Esophagus (tissue), 2 donors: ENCODE results near the gene LIME1. TPM values are rescaled to one million over a fixed set of nuclear protein-coding genes. Genes with fewer than 3 reads are reported as not detected.

Experiments
- H3K27ac ChIP-seq, 2 donors: one replicate each; pipeline ENCODE4 v1.5.1; 2013; ENCODE audit warnings: low read depth in 2 of 2, mild to moderate bottlenecking in 2 of 2, inconsistent platforms in 1 of 2, low read length in 1 of 2, moderate library complexity in 1 of 2
- H3K27me3 ChIP-seq, 2 donors: one replicate each; pipeline ENCODE4 v1.6.1; 2013; ENCODE audit warnings: low read length in 2 of 2, control low read depth in 1 of 2, mild to moderate bottlenecking in 1 of 2; ENCODE audit not compliant: insufficient read depth in 2 of 2, control insufficient read depth in 1 of 2
- H3K36me3 ChIP-seq, 2 donors: one replicate each; pipeline ENCODE4 v1.6.1; 2013; ENCODE audit warnings: low read length in 1 of 2; ENCODE audit not compliant: control insufficient read depth in 2 of 2, insufficient read depth in 2 of 2
- H3K4me1 ChIP-seq, 2 donors: one replicate each; pipeline ENCODE4 v1.6.1; 2013; ENCODE audit warnings: low read length in 1 of 2; ENCODE audit not compliant: control insufficient read depth in 2 of 2, insufficient read depth in 2 of 2
- H3K4me3 ChIP-seq, 2 donors: one replicate each; pipeline ENCODE4 v1.5.1; 2013; ENCODE audit warnings: low read length in 2 of 2, mild to moderate bottlenecking in 2 of 2, low read depth in 1 of 2, moderate library complexity in 1 of 2
- H3K9me3 ChIP-seq, 2 donors: one replicate each; pipeline ENCODE4 v1.6.1; 2013; ENCODE audit warnings: mild to moderate bottlenecking in 2 of 2, low read depth in 1 of 2, low read length in 1 of 2, moderate library complexity in 1 of 2; ENCODE audit not compliant: control insufficient read depth in 2 of 2, insufficient read depth in 1 of 2
- WGBS, 2 donors: extraction: QIAGEN DNeasy Blood & Tissue Kit; methylation state at CpG; one replicate each; pipeline ENCODE4 v1.1.7; 2013; 5-methylcytosine and 5-hydroxymethylcytosine counted together
- polyA plus RNA-seq, 2 donors: library from polyadenylated mRNA; stranded (reverse); fragments of 200-250 nt; gene quantifications; one replicate each; pipeline ENCODE4 v1.2.3, GENCODE V29; 2013
- donor health status: healthy with polysubstance abuse.
- donor health status: Bipolar disorder and iron deficiency.

The LIME1 gene
- polyA plus RNA-seq, 2 donors, result 12.6 to 24.5 TPM

- 58 to 72% methylated on average over 18 of the region's 18 CpGs for WGBS, 2 donors
Observed at GRCh38 chr20:63782051-63782471, 45.6 kb downstream of the LIME1 start.

DNA sequence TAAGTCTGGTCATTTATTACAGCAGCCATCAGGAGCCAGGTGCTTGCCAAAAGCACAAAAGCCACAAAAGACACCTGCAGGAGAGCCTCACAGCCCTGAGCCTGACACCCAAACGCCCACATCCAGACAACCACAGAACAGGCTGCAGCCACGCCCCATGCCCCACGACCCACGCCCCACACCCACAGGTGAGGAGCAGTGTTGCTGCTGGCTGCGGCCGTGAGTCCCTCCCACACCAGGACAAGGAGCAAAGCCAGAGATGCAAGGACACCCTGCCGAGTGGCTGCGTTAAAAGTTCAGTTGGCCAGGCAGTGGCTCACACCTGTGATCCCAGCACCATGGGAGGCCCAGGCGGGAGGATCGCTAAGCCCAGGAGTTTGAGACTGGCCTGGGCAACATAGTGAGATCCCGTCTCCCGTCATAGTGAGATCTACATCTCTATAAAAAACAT lies 46.1 kb downstream of the LIME1 start:
- H3K9me3 ChIP-seq, result no peaks in the 10 kb centered on the region
- H3K36me3 ChIP-seq, result no peaks in the 10 kb centered on the region
- WGBS, 2 donors, result 75 to 78% methylated on average over 12 of the region's 12 CpGs
- no peaks in the 10 kb centered on the region for H3K4me1 ChIP-seq
- H3K27ac ChIP-seq, result no peak overlapping the region
- H3K27me3 ChIP-seq, result no peaks in the 10 kb centered on the region
- H3K4me3 ChIP-seq, result no peak overlapping the region

More at GRCh38 chr20:63782051-63782471, 45.6 kb downstream of the LIME1 start:
- no peaks in the 10 kb centered on the region for H3K27me3 ChIP-seq
- H3K4me1 ChIP-seq, result no peaks in the 10 kb centered on the region
- H3K27ac ChIP-seq, result no peak overlapping the region
- H3K4me3 ChIP-seq, result no peak overlapping the region
- H3K9me3 ChIP-seq, result no peaks in the 10 kb centered on the region
- no peaks in the 10 kb centered on the region for H3K36me3 ChIP-seq

DNA sequence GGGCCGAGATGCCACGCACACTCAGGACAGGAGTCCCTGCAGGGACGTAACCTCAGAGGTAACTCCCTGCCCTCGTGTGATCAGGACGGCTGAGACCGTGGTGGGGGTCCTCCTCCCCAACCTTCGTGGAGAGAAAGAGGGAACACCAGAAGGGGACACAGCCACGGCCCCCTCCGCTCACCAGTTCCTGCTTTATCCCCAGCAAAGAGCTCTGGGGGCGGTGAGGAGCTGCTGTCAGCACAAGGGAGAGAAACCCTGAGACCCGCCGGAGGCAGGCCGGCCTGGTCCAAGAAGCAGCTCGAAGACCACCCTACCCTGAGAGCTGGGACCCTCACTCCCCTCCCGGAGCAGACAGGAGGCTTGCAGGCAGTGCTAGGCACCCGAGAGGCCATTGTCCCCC lies 47.5 kb downstream of the LIME1 start:
- Histone ChIP-seq H3K4me3 (no peak overlapping the region), H3K4me1 (no peaks in the 10 kb centered on the region), H3K36me3 (no peaks in the 10 kb centered on the region), H3K9me3 (no peaks in the 10 kb centered on the region), H3K27ac (no peak overlapping the region), H3K27me3 (no peaks in the 10 kb centered on the region)
- WGBS, 2 donors, result 84 to 89% methylated on average over 16 of the region's 16 CpGs

GRCh38 chr20:63785691-63786131 lies 49.2 kb downstream of the LIME1 start:
- WGBS, 2 donors, result 67 to 70% methylated on average over 14 of the region's 14 CpGs
- Histone ChIP-seq H3K27ac (no peak overlapping the region), H3K36me3 (peaks cover 0 to 7% of the 10 kb centered on the region in 2 donors)

GRCh38 chr20:63787302-63787701 lies 50.8 kb downstream of the LIME1 start:
- no peak overlapping the region for H3K27ac ChIP-seq

More at GRCh38 chr20:63785691-63786131, 49.2 kb downstream of the LIME1 start:
- Histone ChIP-seq H3K4me1 (no peaks in the 10 kb centered on the region), H3K27me3 (no peaks in the 10 kb centered on the region), H3K9me3 (no peaks in the 10 kb centered on the region), H3K4me3 (no peak overlapping the region)

DNA sequence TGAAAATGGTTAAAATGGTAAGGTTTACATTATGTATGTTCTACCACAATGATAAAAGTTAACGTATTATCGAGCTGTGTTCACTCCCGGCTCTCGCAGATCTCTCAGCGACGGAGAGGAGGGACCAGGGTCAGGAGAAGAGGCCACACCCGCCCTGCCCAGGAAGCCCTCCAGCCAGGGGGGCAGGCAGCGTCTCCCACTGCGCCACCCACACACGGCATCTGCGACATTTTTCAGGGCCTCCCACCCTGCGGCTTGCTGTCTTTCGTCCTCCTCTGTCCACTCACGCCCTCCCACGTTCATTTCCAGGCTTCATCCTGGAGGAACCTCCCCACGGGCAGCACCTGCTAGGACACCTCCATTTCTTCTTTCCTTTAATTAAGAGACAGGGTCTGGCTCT lies 51.3 kb downstream of the LIME1 start:
- Histone ChIP-seq H3K9me3 (no peaks in the 10 kb centered on the region), H3K36me3 (peaks cover 0 to 7% of the 10 kb centered on the region in 2 donors), H3K4me3 (no peak overlapping the region), H3K27ac (no peak overlapping the region), H3K27me3 (no peaks in the 10 kb centered on the region), H3K4me1 (no peaks in the 10 kb centered on the region)
- WGBS, 2 donors, result 84 to 86% methylated on average over 15 to 16 of the region's 16 CpGs

More at GRCh38 chr20:63787302-63787701, 50.8 kb downstream of the LIME1 start:
- peaks cover 0 to 7% of the 10 kb centered on the region in 2 donors for H3K36me3 ChIP-seq
- 84 to 86% methylated on average over 11 of the region's 11 CpGs for WGBS, 2 donors
- no peaks in the 10 kb centered on the region for H3K4me1 ChIP-seq
- no peaks in the 10 kb centered on the region for H3K27me3 ChIP-seq
- no peak overlapping the region for H3K4me3 ChIP-seq
- H3K9me3 ChIP-seq, result no peaks in the 10 kb centered on the region

Other genes with a start within 250 kb of the LIME1 start
- 1 to 10 TPM in 1 of 2 donors, under 1 TPM in 1; 0.86 to 7.3 TPM for gene EEF1A2, start 237.6 kb upstream of the LIME1 start, polyA plus RNA-seq
- 1,000 to 10,000 TPM in 1 of 2 donors, 100 to 1,000 TPM in 1; 615 to 1,105 TPM for gene PPDPF, start 215.9 kb upstream of the LIME1 start, polyA plus RNA-seq
- gene PTK6, start 199.3 kb upstream of the LIME1 start, polyA plus RNA-seq, result 10 to 100 TPM; 80.1 to 81.6 TPM
- under 1 TPM in 1 of 2 donors, not detected in 1; 0.04 TPM for gene SRMS, start 188.9 kb upstream of the LIME1 start, polyA plus RNA-seq
- gene FNDC11, start 182.5 kb upstream of the LIME1 start, polyA plus RNA-seq, result under 1 TPM; 0.07 to 0.26 TPM
- gene HELZ2, start 162.4 kb upstream of the LIME1 start, polyA plus RNA-seq, result 1 to 10 TPM; 7.2 to 8.3 TPM
- 1 to 10 TPM; 7.6 to 8.8 TPM for gene GMEB2, start 109.6 kb upstream of the LIME1 start, polyA plus RNA-seq
- gene STMN3, start 83.2 kb upstream of the LIME1 start, polyA plus RNA-seq, result 1 to 10 TPM; 3.7 to 6.1 TPM
- gene RTEL1, start 78.4 kb upstream of the LIME1 start, polyA plus RNA-seq, result 10 to 100 TPM in 1 of 2 donors, 1 to 10 TPM in 1; 8.1 to 14.5 TPM
- 10 to 100 TPM in 1 of 2 donors, 1 to 10 TPM in 1; 2.6 to 15.2 TPM for gene TNFRSF6B, start 40.0 kb upstream of the LIME1 start, polyA plus RNA-seq
- gene ARFRP1, start 28.7 kb upstream of the LIME1 start, polyA plus RNA-seq, result 10 to 100 TPM; 33.9 to 35.4 TPM
- 10 to 100 TPM; 24.4 to 38.9 TPM for gene ZGPAT, start 28.6 kb upstream of the LIME1 start, polyA plus RNA-seq
- gene SLC2A4RG, start 3.1 kb downstream of the LIME1 start, polyA plus RNA-seq, result 10 to 100 TPM; 43.8 to 77.5 TPM
- gene ZBTB46, start 94.6 kb downstream of the LIME1 start, polyA plus RNA-seq, result 1 to 10 TPM in 1 of 2 donors, under 1 TPM in 1; 0.68 to 1.0 TPM
- under 1 TPM; 0.42 to 0.92 TPM for gene ABHD16B, start 124.8 kb downstream of the LIME1 start, polyA plus RNA-seq
- 100 to 1,000 TPM in 1 of 2 donors, 10 to 100 TPM in 1; 82.0 to 107 TPM for gene TPD52L2, start 128.6 kb downstream of the LIME1 start, polyA plus RNA-seq
- gene DNAJC5, start 158.5 kb downstream of the LIME1 start, polyA plus RNA-seq, result 10 to 100 TPM; 42.9 to 59.4 TPM
- 10 to 100 TPM; 40.6 to 47.3 TPM for gene UCKL1, start 219.8 kb downstream of the LIME1 start, polyA plus RNA-seq
- 10 to 100 TPM; 10.1 to 18.3 TPM for gene ZNF512B, start 233.3 kb downstream of the LIME1 start, polyA plus RNA-seq
- 10 to 100 TPM in 1 of 2 donors, 1 to 10 TPM in 1; 9.4 to 13.1 TPM for gene SAMD10, start 243.0 kb downstream of the LIME1 start, polyA plus RNA-seq
- gene PRPF6, start 244.5 kb downstream of the LIME1 start, polyA plus RNA-seq, result 10 to 100 TPM; 24.6 to 39.0 TPM